ENCODE measurements around the gene VPS35L. TPM values are rescaled to one million over a fixed set of nuclear protein-coding genes. Genes with fewer than 3 reads are reported as not detected.

VPS35L gene
- total and polyA plus RNA-seq, 10 of the 15 experiments (the other 5 are each of a cell fraction or from before 2014, with no cell fraction given), result 14.9 to 44.1 (median 26.3) TPM

DNA sequence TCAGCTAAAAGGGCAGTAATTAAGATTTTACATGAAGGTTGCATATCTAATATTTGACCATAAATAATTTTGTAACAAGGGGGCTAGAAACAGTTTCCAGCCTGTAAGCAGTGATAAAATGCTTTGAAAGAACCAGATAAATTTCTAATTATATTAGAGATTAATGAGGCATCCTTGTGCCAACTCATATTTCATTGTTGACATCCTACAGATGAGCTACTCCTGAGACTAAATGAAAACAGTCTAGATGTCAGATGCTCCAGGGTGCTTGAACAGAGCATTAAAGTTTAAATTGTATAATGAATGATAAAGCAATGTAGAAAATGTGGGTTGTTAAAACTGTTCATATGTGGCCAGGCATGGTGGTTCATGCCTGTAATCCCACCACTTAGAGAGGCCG lies 185.9 kb downstream of the VPS35L start:
- no peak for FAIRE-seq

DNA sequence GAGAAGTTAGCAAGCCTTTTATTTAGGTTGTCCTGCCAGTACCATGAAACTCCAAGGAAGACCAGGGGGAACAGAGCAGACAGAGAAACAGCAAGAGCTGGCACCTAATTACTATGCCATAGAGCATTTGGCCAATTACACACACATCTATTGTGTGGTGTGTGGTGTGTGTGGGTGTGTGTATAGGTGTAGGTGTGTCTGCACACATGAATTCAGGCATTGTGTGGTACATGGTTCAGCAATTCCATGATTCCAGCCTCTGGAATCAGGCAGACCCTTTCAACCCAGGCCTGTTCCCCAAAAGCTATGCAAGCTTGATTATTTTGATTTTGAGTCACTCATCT lies 188.3 kb downstream of the VPS35L start:
- CTCF ChIA-PET, result no interaction called here
- H3K27ac ChIP-seq (ENCODE audit: control insufficient read depth, insufficient read depth), result no peak overlapping the region
- H3K9me3 ChIP-seq (replicated peaks; ENCODE audit: control insufficient read depth, insufficient read depth, low read length), result no peaks in the 10 kb centered on the region
- ATAC-seq, result no peak
- SMC1A ChIA-PET (ENCODE audit: uncharacterized antibody, unreplicated experiment), result no interaction called here
- no peak for DNase-seq (ENCODE audit: low read depth, low spot score)
- BruUV-seq (replicated peaks), result no TSS peak
- no peaks in the 10 kb centered on the region for H3K36me3 ChIP-seq (ENCODE audit: control insufficient read depth in 2 of 2, insufficient read depth in 2 of 2, low read length in 1 of 2)
- H3K4me3 ChIP-seq, result no peak overlapping the region
- H3K9ac ChIP-seq (ENCODE audit: control insufficient read depth, insufficient read depth, low read length), result no peak overlapping the region
- in situ Hi-C loops (cut with MboI), result no loop called here
- intact Hi-C loops (cut with micrococcal nuclease; ENCODE audit: unreplicated experiment), result no loop called here
- no peak for FAIRE-seq
- H2AFZ ChIP-seq (ENCODE audit: control insufficient read depth, low read depth, low read length), result no peak overlapping the region
- RAD21 ChIA-PET (ENCODE audit: unreplicated experiment), result interaction anchor here (0.6 kb wide), 1 partner anchor 571 kb away, joined by 3 read pairs; no protein-coding TSS in a partner anchor
- H3K79me2 ChIP-seq (ENCODE audit: control insufficient read depth, insufficient read depth, low read length), result no peaks in the 10 kb centered on the region
- no peaks in the 10 kb centered on the region for H4K20me1 ChIP-seq (ENCODE audit: control insufficient read depth, insufficient read depth)
- POLR2A ChIA-PET, result no interaction called here
- no peaks in the 10 kb centered on the region for H3K27me3 ChIP-seq (replicated peaks in 1 of 2; ENCODE audit: control insufficient read depth in 2 of 2, insufficient read depth in 2 of 2, low read length in 1 of 2)
- H3K4me1 ChIP-seq (ENCODE audit: control insufficient read depth, insufficient read depth, low read length), result no peaks in the 10 kb centered on the region
- no peak overlapping the region for H3K4me2 ChIP-seq (ENCODE audit: control insufficient read depth, insufficient read depth)
- no peak for TF ChIP-seq MEF2B (IDR thresholded peaks at IDR 0.05; ENCODE audit: partially characterized antibody, poor library complexity, severe bottlenecking)
- no peak for TF ChIP-seq BACH1 (IDR thresholded peaks at IDR 0.05; ENCODE audit: borderline replicate concordance)
- TF ChIP-seq CEBPB (IDR thresholded peaks at IDR 0.05; ENCODE audit: borderline replicate concordance in 1 of 2, low read depth in 2 of 2, low read length in 2 of 2), result no peak
- TF ChIP-seq IKZF2 (IDR thresholded peaks at IDR 0.05), result no peak
- no peak for TF ChIP-seq GATAD2B (conservative IDR thresholded peaks at IDR 0.05; ENCODE audit: low read depth)
- TF ChIP-seq, protein P1, sequence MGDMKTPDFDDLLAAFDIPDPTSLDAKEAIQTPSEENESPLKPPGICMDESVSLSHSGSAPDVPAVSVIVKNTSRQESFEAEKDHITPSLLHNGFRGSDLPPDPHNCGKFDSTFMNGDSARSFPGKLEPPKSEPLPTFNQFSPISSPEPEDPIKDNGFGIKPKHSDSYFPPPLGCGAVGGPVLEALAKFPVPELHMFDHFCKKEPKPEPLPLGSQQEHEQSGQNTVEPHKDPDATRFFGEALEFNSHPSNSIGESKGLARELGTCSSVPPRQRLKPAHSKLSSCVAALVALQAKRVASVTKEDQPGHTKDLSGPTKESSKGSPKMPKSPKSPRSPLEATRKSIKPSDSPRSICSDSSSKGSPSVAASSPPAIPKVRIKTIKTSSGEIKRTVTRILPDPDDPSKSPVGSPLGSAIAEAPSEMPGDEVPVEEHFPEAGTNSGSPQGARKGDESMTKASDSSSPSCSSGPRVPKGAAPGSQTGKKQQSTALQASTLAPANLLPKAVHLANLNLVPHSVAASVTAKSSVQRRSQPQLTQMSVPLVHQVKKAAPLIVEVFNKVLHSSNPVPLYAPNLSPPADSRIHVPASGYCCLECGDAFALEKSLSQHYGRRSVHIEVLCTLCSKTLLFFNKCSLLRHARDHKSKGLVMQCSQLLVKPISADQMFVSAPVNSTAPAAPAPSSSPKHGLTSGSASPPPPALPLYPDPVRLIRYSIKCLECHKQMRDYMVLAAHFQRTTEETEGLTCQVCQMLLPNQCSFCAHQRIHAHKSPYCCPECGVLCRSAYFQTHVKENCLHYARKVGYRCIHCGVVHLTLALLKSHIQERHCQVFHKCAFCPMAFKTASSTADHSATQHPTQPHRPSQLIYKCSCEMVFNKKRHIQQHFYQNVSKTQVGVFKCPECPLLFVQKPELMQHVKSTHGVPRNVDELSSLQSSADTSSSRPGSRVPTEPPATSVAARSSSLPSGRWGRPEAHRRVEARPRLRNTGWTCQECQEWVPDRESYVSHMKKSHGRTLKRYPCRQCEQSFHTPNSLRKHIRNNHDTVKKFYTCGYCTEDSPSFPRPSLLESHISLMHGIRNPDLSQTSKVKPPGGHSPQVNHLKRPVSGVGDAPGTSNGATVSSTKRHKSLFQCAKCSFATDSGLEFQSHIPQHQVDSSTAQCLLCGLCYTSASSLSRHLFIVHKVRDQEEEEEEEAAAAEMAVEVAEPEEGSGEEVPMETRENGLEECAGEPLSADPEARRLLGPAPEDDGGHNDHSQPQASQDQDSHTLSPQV (IDR thresholded peaks at IDR 0.05), result no peak
- no peak for TF ChIP-seq RFX5 (IDR thresholded peaks at IDR 0.05; ENCODE audit: low read depth, low read length)
- TF ChIP-seq NFYA (IDR thresholded peaks at IDR 0.05; ENCODE audit: borderline replicate concordance, low read depth, low read length), result no peak
- TF ChIP-seq, protein P2, sequence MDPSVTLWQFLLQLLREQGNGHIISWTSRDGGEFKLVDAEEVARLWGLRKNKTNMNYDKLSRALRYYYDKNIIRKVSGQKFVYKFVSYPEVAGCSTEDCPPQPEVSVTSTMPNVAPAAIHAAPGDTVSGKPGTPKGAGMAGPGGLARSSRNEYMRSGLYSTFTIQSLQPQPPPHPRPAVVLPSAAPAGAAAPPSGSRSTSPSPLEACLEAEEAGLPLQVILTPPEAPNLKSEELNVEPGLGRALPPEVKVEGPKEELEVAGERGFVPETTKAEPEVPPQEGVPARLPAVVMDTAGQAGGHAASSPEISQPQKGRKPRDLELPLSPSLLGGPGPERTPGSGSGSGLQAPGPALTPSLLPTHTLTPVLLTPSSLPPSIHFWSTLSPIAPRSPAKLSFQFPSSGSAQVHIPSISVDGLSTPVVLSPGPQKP (IDR thresholded peaks at IDR 0.05; ENCODE audit: low read depth, low read length), result no peak
- TF ChIP-seq RB1 (IDR thresholded peaks at IDR 0.05; ENCODE audit: borderline replicate concordance), result no peak
- TF ChIP-seq BRCA1 (IDR thresholded peaks at IDR 0.05; ENCODE audit: low read depth, low read length), result no peak

More for the DNA sequence above, 185.9 kb downstream of the VPS35L start:
- Histone ChIP-seq H3K4me2 (ENCODE audit: control insufficient read depth, insufficient read depth) (no peak overlapping the region), H4K20me1 (ENCODE audit: control insufficient read depth, insufficient read depth) (no peaks in the 10 kb centered on the region), H3K9me3 (replicated peaks; ENCODE audit: control insufficient read depth, insufficient read depth, low read length) (no peaks in the 10 kb centered on the region), H3K9ac (ENCODE audit: control insufficient read depth, insufficient read depth, low read length) (no peak overlapping the region), H2AFZ (ENCODE audit: control insufficient read depth, low read depth, low read length) (no peak overlapping the region), H3K4me3 (no peak overlapping the region), H3K79me2 (ENCODE audit: control insufficient read depth, insufficient read depth, low read length) (no peaks in the 10 kb centered on the region), H3K4me1 (ENCODE audit: control insufficient read depth, insufficient read depth, low read length) (no peaks in the 10 kb centered on the region), H3K27me3 (replicated peaks in 1 of 2; ENCODE audit: control insufficient read depth in 2 of 2, insufficient read depth in 2 of 2, low read length in 1 of 2) (no peaks in the 10 kb centered on the region), H3K27ac (ENCODE audit: control insufficient read depth, insufficient read depth) (no peak overlapping the region), H3K36me3 (ENCODE audit: control insufficient read depth in 2 of 2, insufficient read depth in 2 of 2, low read length in 1 of 2) (no peaks in the 10 kb centered on the region)
- 79% methylated on average over 1 of the region's 1 CpG for WGBS (ENCODE audit: insufficient coverage, insufficient replicate concordance, low lambda C conversion rate, missing lambda C conversion rate)
- CTCF ChIA-PET, result no interaction called here
- TF ChIP-seq PML (IDR thresholded peaks at IDR 0.05; ENCODE audit: low read length) (no peak), TBL1XR1 (IDR thresholded peaks at IDR 0.05; ENCODE audit: low read depth, low read length) (no peak), TARDBP (IDR thresholded peaks at IDR 0.05; ENCODE audit: borderline replicate concordance) (no peak), TCF3 (IDR thresholded peaks at IDR 0.05; ENCODE audit: borderline replicate concordance, insufficient read depth, low read depth, low read length) (no peak), SMAD1 (IDR thresholded peaks at IDR 0.05; ENCODE audit: low read depth, partially characterized antibody) (no peak), YBX1 (IDR thresholded peaks at IDR 0.05) (no peak), SIX5 (IDR thresholded peaks at IDR 0.05; ENCODE audit: low read depth, low read length, severe bottlenecking) (no peak), ZNF384 (IDR thresholded peaks at IDR 0.05; ENCODE audit: borderline replicate concordance, low read depth, low read length) (no peak), MXI1 (IDR thresholded peaks at IDR 0.05; ENCODE audit: low read depth, low read length) (no peak), NBN (IDR thresholded peaks at IDR 0.05) (no peak), MYB (IDR thresholded peaks at IDR 0.05; ENCODE audit: borderline replicate concordance, low read depth, low read length) (no peak)
- intact Hi-C loops (cut with micrococcal nuclease; ENCODE audit: unreplicated experiment) (no loop called here), in situ Hi-C loops (cut with MboI) (no loop called here)
- POLR2A ChIA-PET, result no interaction called here
- RAD21 ChIA-PET (ENCODE audit: unreplicated experiment), result no interaction called here
- ATAC-seq, result no peak
- SMC1A ChIA-PET (ENCODE audit: uncharacterized antibody, unreplicated experiment), result no interaction called here
- BruUV-seq (replicated peaks), result no TSS peak
- DNase-seq (ENCODE audit: low read depth, low spot score), result no peak
